IMR-90 (cell line): ENCODE results near the gene ZBTB45. TPM values are rescaled to one million over a fixed set of nuclear protein-coding genes. Genes with fewer than 3 reads are reported as not detected.

Experiments used
- ATAC-seq: fragments of 200-7000 bp; cut with Tn5 transposase; 2 replicates; pipeline ENCODE4 v1.9.1; 2020; ENCODE audit warnings: low read depth, mild to moderate bottlenecking, moderate library complexity
- BruUV-seq: library from RNA; stranded (reverse); fragments of 400-500 nt; replicated peaks from 2 replicates; lab custom pipeline; 2021; lab: Mats Ljungman, UMichigan
- CTCF ChIA-PET: fragments of 300-600 bp; formaldehyde crosslinking; extraction: SDS; loops from one replicate; lab custom pipeline; 2021; ENCODE audit warnings: antibody characterized with exemption; lab: Yijun Ruan, JAX
- POLR2A ChIA-PET: fragments of 300-600 bp; sonication (Branson Sonifier 250); formaldehyde crosslinking; loops from one replicate; lab custom pipeline; 2022; ENCODE audit warnings: antibody characterized with exemption; ENCODE audit not compliant: unreplicated experiment; lab: Charles Lee
- DNase-seq: peaks from one replicate; pipeline ENCODE4 v3.0.0; 2013
- H2AFZ ChIP-seq: replicated peaks from 2 replicates; pipeline ENCODE3; 2013; ENCODE audit warnings: low read length, mild to moderate bottlenecking; ENCODE audit not compliant: poor library complexity
- H2AK5ac ChIP-seq: 2 replicates; pipeline ENCODE4 v1.6.1; 2013; ENCODE audit warnings: low read depth, low read length, inconsistent platforms
- H2AK9ac ChIP-seq: replicated peaks from 2 replicates; pipeline ENCODE3; 2013; ENCODE audit warnings: mild to moderate bottlenecking, low read depth, low read length, moderate library complexity; ENCODE audit not compliant: poor library complexity
- H2BK120ac ChIP-seq: 2 replicates; pipeline ENCODE4 v1.6.1; 2013; ENCODE audit warnings: low read depth, low read length, inconsistent platforms
- H2BK15ac ChIP-seq: 3 replicates; pipeline ENCODE4 v1.6.1; 2013; ENCODE audit warnings: low read depth, low read length, inconsistent platforms
- H2BK20ac ChIP-seq: 2 replicates; pipeline ENCODE4 v1.6.1; 2013; ENCODE audit warnings: low read depth, mild to moderate bottlenecking, inconsistent platforms, low read length, moderate library complexity
- H2BK5ac ChIP-seq: 2 replicates; pipeline ENCODE4 v1.6.1; 2013; ENCODE audit warnings: mild to moderate bottlenecking, low read depth, low read length, inconsistent platforms; ENCODE audit not compliant: poor library complexity, severe bottlenecking
- H3K14ac ChIP-seq: replicated peaks from 2 replicates; pipeline ENCODE4 v1.6.1; 2013; ENCODE audit warnings: low read depth, low read length, inconsistent platforms
- H3K18ac ChIP-seq: 2 replicates; pipeline ENCODE4 v1.6.1; 2013; ENCODE audit warnings: low read depth, low read length, control low read depth
- H3K23ac ChIP-seq: 2 replicates; pipeline ENCODE4 v1.6.1; 2013; ENCODE audit warnings: low read depth, low read length, inconsistent platforms
- H3K27ac ChIP-seq: 2 replicates; pipeline ENCODE4 v1.5.1; 2013; ENCODE audit warnings: mild to moderate bottlenecking, control low read depth, low read length; ENCODE audit not compliant: insufficient read depth
- H3K27me3 ChIP-seq: 2 replicates; pipeline ENCODE4 v1.6.1; 2013; ENCODE audit warnings: low read length; ENCODE audit not compliant: control insufficient read depth, insufficient read depth
- H3K36me3 ChIP-seq: 2 replicates; pipeline ENCODE4 v1.6.1; 2013; ENCODE audit warnings: low read length, mixed read lengths; ENCODE audit not compliant: control insufficient read depth, insufficient read depth
- H3K4ac ChIP-seq: 2 replicates; pipeline ENCODE4 v1.6.1; 2013; ENCODE audit warnings: low read depth, low read length, inconsistent platforms
- H3K4me1 ChIP-seq: 2 replicates; pipeline ENCODE4 v1.6.1; 2013; ENCODE audit warnings: low read length, mixed read lengths; ENCODE audit not compliant: control insufficient read depth, insufficient read depth
- H3K4me2 ChIP-seq: 2 replicates; pipeline ENCODE4 v1.6.1; 2013; ENCODE audit warnings: low read depth, mild to moderate bottlenecking, control low read depth, low read length, moderate library complexity
- H3K4me3 ChIP-seq: 2 replicates; pipeline ENCODE4 v1.5.1; 2013; ENCODE audit warnings: low read depth, mild to moderate bottlenecking, control low read depth, low read length, moderate library complexity; ENCODE audit not compliant: insufficient read depth
- H3K56ac ChIP-seq: 2 replicates; pipeline ENCODE4 v1.6.1; 2013; ENCODE audit warnings: low read length, inconsistent platforms; ENCODE audit not compliant: insufficient read depth; ENCODE audit errors: extremely low read depth
- H3K79me1 ChIP-seq, 2 experiments: 2 replicates each; pipeline ENCODE4 v1.6.1; 2013; ENCODE audit warnings: low read length in 2 of 2, inconsistent platforms in 1 of 2, low read depth in 1 of 2
- H3K9ac ChIP-seq: 2 replicates; pipeline ENCODE4 v1.6.1; 2013; ENCODE audit warnings: low read depth, low read length, control low read depth
- H3K9me1 ChIP-seq: 2 replicates; pipeline ENCODE4 v1.6.1; 2013; ENCODE audit warnings: low read length, inconsistent platforms; ENCODE audit not compliant: insufficient read depth
- H3K9me3 ChIP-seq: 2 replicates; pipeline ENCODE4 v1.6.1; 2013; ENCODE audit warnings: low read length; ENCODE audit not compliant: control insufficient read depth, insufficient read depth
- H4K20me1 ChIP-seq: 2 replicates; pipeline ENCODE4 v1.6.1; 2013; ENCODE audit warnings: low read length, inconsistent platforms; ENCODE audit not compliant: insufficient read depth
- H4K5ac ChIP-seq: 2 replicates; pipeline ENCODE4 v1.6.1; 2013; ENCODE audit warnings: mild to moderate bottlenecking, low read depth, low read length, control low read depth
- H4K8ac ChIP-seq, 2 experiments: 2 replicates each; pipeline ENCODE4 v1.6.1; 2013; ENCODE audit warnings: low read depth in 2 of 2, low read length in 2 of 2, control low read depth in 1 of 2, inconsistent platforms in 1 of 2
- H4K91ac ChIP-seq: 2 replicates; pipeline ENCODE4 v1.6.1; 2013; ENCODE audit warnings: low read depth, low read length, inconsistent platforms; ENCODE audit not compliant: insufficient read depth
- CEBPB ChIP-seq: IDR thresholded peaks from 2 replicates; pipeline ENCODE4 v1.6.1; 2012; ENCODE audit warnings: low read depth, low read length, improper control_type of control experiment
- CHD1 ChIP-seq: IDR thresholded peaks from 2 replicates; pipeline ENCODE4 v1.6.1; 2012; ENCODE audit warnings: low read depth, low read length, improper control_type of control experiment
- ELK1 ChIP-seq: fragments of 150-350 bp; IDR thresholded peaks from 2 replicates; pipeline ENCODE4 v1.6.1; 2016; ENCODE audit warnings: low read depth, mild to moderate bottlenecking, low read length, moderate library complexity, borderline replicate concordance
- FOS ChIP-seq: fragments of 150-350 bp; IDR thresholded peaks from 2 replicates; pipeline ENCODE4 v1.6.1; 2016; ENCODE audit warnings: low read depth, low read length
- MAFK ChIP-seq: IDR thresholded peaks from 2 replicates; pipeline ENCODE4 v1.6.1; 2012; ENCODE audit warnings: low read depth, low read length, improper control_type of control experiment
- MAZ ChIP-seq: IDR thresholded peaks from 2 replicates; pipeline ENCODE4 v1.6.1; 2012; ENCODE audit warnings: low read depth, mild to moderate bottlenecking, low read length, improper control_type of control experiment, moderate library complexity, borderline replicate concordance
- MXI1 ChIP-seq: IDR thresholded peaks from 2 replicates; pipeline ENCODE4 v1.6.1; 2012; ENCODE audit warnings: low read depth, mild to moderate bottlenecking, low read length, moderate library complexity, borderline replicate concordance
- NFE2L2 ChIP-seq: fragments of 150-350 bp; IDR thresholded peaks from 2 replicates; pipeline ENCODE4 v1.6.1; 2016; ENCODE audit warnings: low read depth, mild to moderate bottlenecking, low read length
- POLR2A ChIP-seq: IDR thresholded peaks from 2 replicates; pipeline ENCODE4 v1.6.1; 2012; ENCODE audit warnings: mild to moderate bottlenecking, low read depth, low read length
- RAD21 ChIP-seq: IDR thresholded peaks from 2 replicates; pipeline ENCODE4 v1.6.1; 2012; ENCODE audit warnings: low read length, improper control_type of control experiment
- RCOR1 ChIP-seq: IDR thresholded peaks from 2 replicates; pipeline ENCODE4 v1.6.1; 2012; ENCODE audit warnings: mild to moderate bottlenecking, low read length, improper control_type of control experiment; ENCODE audit not compliant: insufficient replicate concordance
- SMC3 ChIP-seq: fragments of 150-350 bp; IDR thresholded peaks from 2 replicates; pipeline ENCODE4 v1.6.1; 2016; ENCODE audit warnings: low read depth, mild to moderate bottlenecking, antibody characterized with exemption, low read length, moderate library complexity
- WGBS, 2 experiments: methylation state at CpG; one replicate each; pipeline versions ENCODE4 v1.1.5 to v1.1.7; 2013; ENCODE audit warnings: missing lambda C conversion rate in 2 of 2; ENCODE audit not compliant: insufficient read length in 1 of 2; ENCODE audit errors: extremely low coverage in 2 of 2; 5-methylcytosine and 5-hydroxymethylcytosine counted together
- dilution Hi-C: fragments of 300-500 bp; cut with HindIII; formaldehyde crosslinking; loops from one replicate; pipeline ENCODE4 v1.14.3; 2018; ENCODE audit warnings: low sequenced_read_pairs; ENCODE audit not compliant: unreplicated experiment
- in situ Hi-C: fragments of 300-500 bp; cut with MboI; formaldehyde crosslinking; loops from 3 replicates; pipeline ENCODE4 v1.14.3; 2019; ENCODE audit warnings: low sequenced_read_pairs, inconsistent platforms, mixed read lengths
- intact Hi-C: fragments of 100-400 bp; cut with micrococcal nuclease; formaldehyde crosslinking; loops from 2 replicates; pipeline ENCODE4 v1.10.0; 2022
- polyA plus RNA-seq, 3 experiments: library from polyadenylated mRNA; depleted of rRNA; stranded (reverse); fragments of >200 nt; gene quantifications; 2 replicates each; pipeline ENCODE4 v1.2.3, GENCODE V29; 2012; ENCODE audit warnings: low replicate concordance in 1 of 3
- total RNA-seq: library from RNA; depleted of rRNA; stranded (reverse); fragments of >200 nt; gene quantifications from 2 replicates; pipeline ENCODE4 v1.2.3, GENCODE V29; 2012
- TF ChIP-seq, protein P1 (sequence below): fragments of 150-350 bp; IDR thresholded peaks from 2 replicates; pipeline ENCODE4 v1.6.1; 2017; ENCODE audit warnings: mild to moderate bottlenecking, antibody characterized with exemption, low read length, low read depth
- TF ChIP-seq, protein P2 (sequence below): conservative IDR thresholded peaks from 2 replicates; pipeline ENCODE4 v1.5.1; 2012; ENCODE audit warnings: mild to moderate bottlenecking, low read depth, low read length, improper control_type of control experiment

Gene ZBTB45
- total and polyA plus RNA-seq, 2 of the 4 experiments (the other 2 are of a cell fraction) = 1.4 to 9.7 TPM

GRCh38 chr19:58492265-58492664, 27.3 kb downstream of the ZBTB45 start:
- no peak overlapping the region for H2AFZ ChIP-seq
- H2BK15ac ChIP-seq = no peak overlapping the region
- dilution Hi-C loops (no loop called here), intact Hi-C loops (no loop called here), in situ Hi-C loops (no loop called here)
- no peaks in the 10 kb centered on the region for H3K9me3 ChIP-seq
- H3K27ac ChIP-seq = no peak overlapping the region
- H3K18ac ChIP-seq = no peak overlapping the region
- no peak overlapping the region for H3K9ac ChIP-seq
- no peak overlapping the region for H3K23ac ChIP-seq
- WGBS, 2 experiments = 83% methylated on average over 2 of the region's 14 CpGs; no CpG with 5 or more reads in 1 of the 2 experiments
- no peak overlapping the region for H3K56ac ChIP-seq
- BruUV-seq = no TSS peak
- H3K4me1 ChIP-seq = no peaks in the 10 kb centered on the region
- H4K5ac ChIP-seq = no peak overlapping the region
- H3K9me1 ChIP-seq = peaks cover 3% of the 10 kb centered on the region; the same call in 1 of the 2 replicates
- no peak overlapping the region for H2BK5ac ChIP-seq
- H3K27me3 ChIP-seq = no peaks in the 10 kb centered on the region
- H2BK120ac ChIP-seq = no peak overlapping the region
- no peak overlapping the region for H2AK9ac ChIP-seq
- DNase-seq (no peak), ATAC-seq (no peak)
- H3K14ac ChIP-seq = no peak overlapping the region
- ChIA-PET CTCF (no interaction called here), POLR2A (no interaction called here)
- H2BK20ac ChIP-seq = no peak overlapping the region
- H3K4ac ChIP-seq = no peak overlapping the region
- H3K79me1 ChIP-seq = no peaks in the 10 kb centered on the region; a peak in 1 of 4 replicates
- H3K4me3 ChIP-seq = no peak overlapping the region
- TF ChIP-seq RAD21 = no peak
- no peak for TF ChIP-seq POLR2A
- TF ChIP-seq, protein P1, sequence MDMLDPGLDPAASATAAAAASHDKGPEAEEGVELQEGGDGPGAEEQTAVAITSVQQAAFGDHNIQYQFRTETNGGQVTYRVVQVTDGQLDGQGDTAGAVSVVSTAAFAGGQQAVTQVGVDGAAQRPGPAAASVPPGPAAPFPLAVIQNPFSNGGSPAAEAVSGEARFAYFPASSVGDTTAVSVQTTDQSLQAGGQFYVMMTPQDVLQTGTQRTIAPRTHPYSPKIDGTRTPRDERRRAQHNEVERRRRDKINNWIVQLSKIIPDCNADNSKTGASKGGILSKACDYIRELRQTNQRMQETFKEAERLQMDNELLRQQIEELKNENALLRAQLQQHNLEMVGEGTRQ = no peak
- TF ChIP-seq SMC3 = no peak
- TF ChIP-seq, protein P2, sequence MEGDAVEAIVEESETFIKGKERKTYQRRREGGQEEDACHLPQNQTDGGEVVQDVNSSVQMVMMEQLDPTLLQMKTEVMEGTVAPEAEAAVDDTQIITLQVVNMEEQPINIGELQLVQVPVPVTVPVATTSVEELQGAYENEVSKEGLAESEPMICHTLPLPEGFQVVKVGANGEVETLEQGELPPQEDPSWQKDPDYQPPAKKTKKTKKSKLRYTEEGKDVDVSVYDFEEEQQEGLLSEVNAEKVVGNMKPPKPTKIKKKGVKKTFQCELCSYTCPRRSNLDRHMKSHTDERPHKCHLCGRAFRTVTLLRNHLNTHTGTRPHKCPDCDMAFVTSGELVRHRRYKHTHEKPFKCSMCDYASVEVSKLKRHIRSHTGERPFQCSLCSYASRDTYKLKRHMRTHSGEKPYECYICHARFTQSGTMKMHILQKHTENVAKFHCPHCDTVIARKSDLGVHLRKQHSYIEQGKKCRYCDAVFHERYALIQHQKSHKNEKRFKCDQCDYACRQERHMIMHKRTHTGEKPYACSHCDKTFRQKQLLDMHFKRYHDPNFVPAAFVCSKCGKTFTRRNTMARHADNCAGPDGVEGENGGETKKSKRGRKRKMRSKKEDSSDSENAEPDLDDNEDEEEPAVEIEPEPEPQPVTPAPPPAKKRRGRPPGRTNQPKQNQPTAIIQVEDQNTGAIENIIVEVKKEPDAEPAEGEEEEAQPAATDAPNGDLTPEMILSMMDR = no peak
- TF ChIP-seq MAZ = no peak
- TF ChIP-seq FOS = no peak
- no peak for TF ChIP-seq MXI1
- no peak for TF ChIP-seq CHD1
- TF ChIP-seq RCOR1 = no peak
- TF ChIP-seq MAFK = no peak
- no peak for TF ChIP-seq ELK1
- no peak for TF ChIP-seq CEBPB
- TF ChIP-seq NFE2L2 = no peak
- no peak overlapping the region for H4K8ac ChIP-seq
- no peak overlapping the region for H3K4me2 ChIP-seq
- no peak overlapping the region for H4K91ac ChIP-seq
- no peak overlapping the region for H2AK5ac ChIP-seq
- no peaks in the 10 kb centered on the region for H4K20me1 ChIP-seq
- H3K36me3 ChIP-seq = no peaks in the 10 kb centered on the region
